Breast epithelium (tissue), 3 donors: ENCODE results near the gene CD2BP2.
"Not testable (repeated sequence)": the region's sequence is repeated elsewhere in the genome, so short reads cannot be mapped to it uniquely, and the experiment has no call there.

Experiments
- CTCF ChIP-seq, 3 donors: fragments of 450-650 bp; IDR thresholded peaks; one replicate each; pipeline ENCODE4 v1.5.1; 2016 to 2017; ENCODE audit warnings: antibody characterized with exemption in 3 of 3, mild to moderate bottlenecking in 3 of 3, moderate library complexity in 3 of 3
- POLR2AphosphoS5 ChIP-seq, 3 donors: sonication (generic); formaldehyde crosslinking; IDR thresholded peaks; one replicate each; pipeline ENCODE4 v1.6.1; 2017; ENCODE audit warnings: antibody characterized with exemption in 3 of 3

GRCh38 chr16:30318647-30319046, 36.5 kb downstream of the CD2BP2 start:
- TF ChIP-seq CTCF, POLR2AphosphoS5 (IDR thresholded peaks at IDR 0.05): not testable (repeated sequence)
